ENCODE data around the gene FOXM1.

The FOXM1 gene

DNA sequence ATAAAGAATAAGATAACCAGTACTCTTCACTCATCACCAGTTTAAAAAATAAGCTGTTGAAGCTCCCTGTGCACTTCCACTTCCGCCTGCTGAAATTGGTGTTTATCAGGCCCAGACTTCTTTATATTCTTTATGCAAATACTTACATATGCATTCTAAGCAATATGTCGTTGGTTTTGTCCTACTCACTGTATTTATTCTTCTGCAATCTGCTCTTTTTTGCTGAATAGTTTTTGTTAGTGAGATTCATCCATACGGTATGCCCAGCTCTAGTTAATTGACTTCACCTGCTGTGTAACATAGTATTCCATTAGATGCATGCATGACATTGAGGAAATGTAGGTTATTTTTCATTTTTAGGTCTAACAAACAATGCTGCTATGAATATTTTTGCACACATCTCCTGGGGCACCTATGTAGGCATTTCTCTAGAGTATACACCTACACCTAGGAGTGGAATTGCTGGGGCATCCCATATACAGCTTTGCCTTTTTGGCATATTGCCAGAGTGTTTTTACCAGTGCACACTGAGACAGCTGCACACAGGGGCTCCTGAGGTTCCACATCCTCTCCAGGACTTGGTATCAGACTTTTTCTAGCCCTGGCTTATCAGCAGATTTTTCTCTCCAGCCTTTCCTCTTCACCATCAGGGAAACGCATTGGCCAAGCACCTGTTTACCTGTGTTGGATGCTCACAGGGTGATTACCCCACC lies 41.1 kb downstream of the FOXM1 start:
- TF ChIP-seq, protein P1, sequence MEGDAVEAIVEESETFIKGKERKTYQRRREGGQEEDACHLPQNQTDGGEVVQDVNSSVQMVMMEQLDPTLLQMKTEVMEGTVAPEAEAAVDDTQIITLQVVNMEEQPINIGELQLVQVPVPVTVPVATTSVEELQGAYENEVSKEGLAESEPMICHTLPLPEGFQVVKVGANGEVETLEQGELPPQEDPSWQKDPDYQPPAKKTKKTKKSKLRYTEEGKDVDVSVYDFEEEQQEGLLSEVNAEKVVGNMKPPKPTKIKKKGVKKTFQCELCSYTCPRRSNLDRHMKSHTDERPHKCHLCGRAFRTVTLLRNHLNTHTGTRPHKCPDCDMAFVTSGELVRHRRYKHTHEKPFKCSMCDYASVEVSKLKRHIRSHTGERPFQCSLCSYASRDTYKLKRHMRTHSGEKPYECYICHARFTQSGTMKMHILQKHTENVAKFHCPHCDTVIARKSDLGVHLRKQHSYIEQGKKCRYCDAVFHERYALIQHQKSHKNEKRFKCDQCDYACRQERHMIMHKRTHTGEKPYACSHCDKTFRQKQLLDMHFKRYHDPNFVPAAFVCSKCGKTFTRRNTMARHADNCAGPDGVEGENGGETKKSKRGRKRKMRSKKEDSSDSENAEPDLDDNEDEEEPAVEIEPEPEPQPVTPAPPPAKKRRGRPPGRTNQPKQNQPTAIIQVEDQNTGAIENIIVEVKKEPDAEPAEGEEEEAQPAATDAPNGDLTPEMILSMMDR (IDR thresholded peaks at IDR 0.05; ENCODE audit: low read depth, low read length) = no peak
- no peak for DNase-seq (ENCODE audit: extremely low read depth, low read depth)

DNA sequence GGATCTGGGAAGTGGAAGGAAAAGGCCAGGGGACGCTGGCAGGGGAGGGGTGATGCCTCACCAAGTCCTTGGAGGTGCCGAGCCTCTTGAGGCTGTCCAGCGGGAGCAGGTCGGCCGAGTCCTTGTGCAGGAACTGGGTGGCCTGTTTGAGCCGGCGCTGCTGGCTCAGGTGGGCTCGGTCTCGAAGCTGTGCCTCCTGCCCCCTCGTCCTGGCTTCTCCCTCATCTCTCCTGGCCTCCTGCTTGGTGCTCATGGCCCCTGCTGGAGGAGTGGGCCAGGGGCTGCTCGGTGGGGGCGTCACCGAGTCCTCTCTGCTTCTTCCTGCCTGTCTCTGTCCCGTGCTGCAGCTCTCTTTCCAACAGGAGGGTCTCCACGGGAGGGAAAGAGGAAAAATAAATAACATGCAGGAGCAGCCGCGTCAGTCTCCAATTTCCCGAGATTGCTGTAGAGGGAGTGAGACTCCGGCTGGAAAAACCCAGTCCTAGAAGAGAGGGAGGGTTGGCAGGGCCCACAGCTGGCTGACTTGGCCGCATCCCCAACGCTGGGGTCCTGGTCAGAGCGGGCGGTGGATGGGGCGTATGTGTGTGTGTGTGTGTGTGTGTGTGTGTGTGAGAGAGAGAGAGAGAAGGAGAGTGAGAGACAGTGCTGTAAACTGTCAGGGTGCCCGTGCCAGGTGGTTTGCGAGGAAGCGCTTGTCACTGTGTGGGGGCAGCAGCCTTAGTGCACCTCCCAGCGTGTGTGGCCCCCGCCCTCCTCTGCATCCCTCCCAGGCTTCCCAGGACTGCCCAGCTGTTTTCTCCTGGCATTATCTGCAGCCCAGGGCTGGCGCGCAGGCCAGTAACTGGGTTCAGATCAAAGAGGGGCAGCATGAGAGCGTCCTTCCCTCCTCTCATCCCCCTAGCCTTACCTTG lies 42.1 kb downstream of the FOXM1 start, which contains the start of gene NRIP2:
Gene NRIP2, minus strand, starts transcription at position 455 of the 911 bp plus-strand sequence. Its CDS starts 52 bp downstream, at position 403.
- TF ChIP-seq, protein P1 (IDR thresholded peaks at IDR 0.05; ENCODE audit: low read depth, low read length) = no peak; the same call in none of the 2 replicates
- no peak for DNase-seq (ENCODE audit: extremely low read depth, low read depth)

DNA sequence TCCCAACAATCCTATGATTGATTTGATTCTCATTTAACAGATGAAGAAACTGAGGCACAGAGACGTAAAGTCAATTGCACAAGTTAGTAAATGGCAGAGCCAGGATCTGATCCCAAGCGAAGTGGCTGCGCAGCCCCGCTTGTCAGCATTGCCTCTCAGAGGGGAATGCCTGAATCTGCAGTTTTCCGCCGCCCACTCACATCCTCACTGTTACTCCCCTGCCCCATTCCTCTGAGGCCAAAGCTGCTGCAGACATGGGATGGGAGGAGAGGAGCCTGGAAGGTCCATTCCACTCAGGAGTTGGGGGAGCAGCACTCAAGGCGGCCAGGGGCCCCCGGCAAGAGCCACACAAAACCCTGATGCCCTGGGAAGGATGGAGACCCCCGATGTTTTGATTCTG lies 43.2 kb downstream of the FOXM1 start:
- TF ChIP-seq, protein P1 (IDR thresholded peaks at IDR 0.05; ENCODE audit: low read depth, low read length) = no peak
- DNase-seq (ENCODE audit: extremely low read depth, low read depth) = no peak

DNA sequence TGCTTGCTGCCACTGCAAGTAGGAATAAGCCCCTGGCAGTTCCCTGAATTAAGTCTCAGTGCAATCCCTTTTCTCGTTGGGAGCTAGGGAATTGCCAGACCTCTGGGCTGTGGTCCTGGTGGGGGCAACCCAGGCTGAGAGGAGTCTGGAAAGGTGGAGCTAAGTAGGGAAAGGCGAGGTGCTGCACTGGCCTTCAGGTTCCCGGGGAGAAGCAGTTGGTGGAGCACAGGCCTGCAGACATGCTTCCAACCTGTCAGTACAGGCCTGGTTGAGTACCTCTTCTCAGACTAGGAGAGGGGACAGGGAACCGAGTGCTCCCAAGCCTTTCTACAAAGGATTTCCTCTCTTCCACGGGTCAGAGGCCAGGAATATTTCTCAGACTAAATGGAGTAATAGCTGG lies 43.6 kb downstream of the FOXM1 start:
- TF ChIP-seq, protein P1 (IDR thresholded peaks at IDR 0.05; ENCODE audit: low read depth, low read length) = no peak
- no peak for DNase-seq (ENCODE audit: extremely low read depth, low read depth)

DNA sequence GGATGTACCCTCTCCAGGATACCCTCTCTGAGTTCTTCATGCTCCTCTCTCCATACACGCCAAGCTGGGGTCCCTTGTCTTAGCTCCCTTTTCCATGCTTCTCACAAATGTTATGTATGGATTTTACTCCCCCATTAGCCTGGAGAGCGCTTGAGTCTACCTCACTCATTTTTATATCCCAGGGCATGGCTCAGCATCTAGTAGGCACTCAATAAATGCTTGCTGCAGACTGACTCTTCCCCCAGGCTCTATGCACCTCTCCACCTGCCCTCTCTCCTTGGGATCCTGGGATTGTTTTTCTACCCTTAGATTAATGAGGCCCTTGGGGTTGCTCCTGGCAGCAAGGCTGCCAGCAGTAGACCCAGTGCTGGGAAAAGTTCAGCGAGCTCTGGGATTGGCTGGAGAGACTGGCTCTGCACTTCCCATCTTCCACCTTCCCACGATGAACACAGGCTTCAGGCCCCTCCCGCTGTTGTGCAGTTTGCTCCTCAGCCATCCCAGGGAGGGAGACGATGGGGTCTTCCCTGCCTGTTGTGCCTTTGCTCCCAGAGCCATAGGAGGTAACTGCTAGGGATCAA lies 44.3 kb downstream of the FOXM1 start:
- TF ChIP-seq, protein P1 (IDR thresholded peaks at IDR 0.05; ENCODE audit: low read depth, low read length) = no peak
- DNase-seq (ENCODE audit: extremely low read depth, low read depth) = no peak

DNA sequence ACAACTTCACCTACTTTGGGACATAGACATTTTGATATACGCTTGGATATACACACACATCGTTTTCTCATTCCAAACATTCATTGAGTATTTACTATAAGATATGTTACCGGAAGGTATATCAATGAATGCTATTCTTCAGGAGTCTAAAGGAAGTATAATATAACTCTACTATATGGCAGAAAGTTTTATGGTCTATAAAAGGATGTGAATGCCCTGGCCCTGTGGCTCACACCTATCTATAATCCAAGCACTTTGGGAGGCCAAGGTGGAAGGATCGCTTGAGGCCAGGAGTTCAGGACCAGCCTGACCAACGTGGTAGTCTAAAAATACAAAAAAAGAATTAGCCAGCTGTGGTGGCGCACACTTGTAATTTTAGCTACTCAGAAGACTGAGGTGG lies 47.7 kb downstream of the FOXM1 start:
- DNase-seq (ENCODE audit: extremely low read depth, low read depth) = no peak

More for the DNA sequence above, 47.7 kb downstream of the FOXM1 start:
- TF ChIP-seq, protein P1 (IDR thresholded peaks at IDR 0.05; ENCODE audit: low read depth, low read length) = no peak
